GM15510 (cell line): ENCODE measurements around the gene PCBP4.
A peak's percentile ranks its signal among the peaks of the same experiment; 100 is the strongest.

Source experiments
- POLR2A ChIP-seq: IDR thresholded peaks from 3 replicates; pipeline ENCODE4 v1.6.1; 2011; ENCODE audit warnings: borderline replicate concordance; ENCODE audit not compliant: insufficient read length; ENCODE audit errors: extremely low read depth

PCBP4 gene

DNA sequence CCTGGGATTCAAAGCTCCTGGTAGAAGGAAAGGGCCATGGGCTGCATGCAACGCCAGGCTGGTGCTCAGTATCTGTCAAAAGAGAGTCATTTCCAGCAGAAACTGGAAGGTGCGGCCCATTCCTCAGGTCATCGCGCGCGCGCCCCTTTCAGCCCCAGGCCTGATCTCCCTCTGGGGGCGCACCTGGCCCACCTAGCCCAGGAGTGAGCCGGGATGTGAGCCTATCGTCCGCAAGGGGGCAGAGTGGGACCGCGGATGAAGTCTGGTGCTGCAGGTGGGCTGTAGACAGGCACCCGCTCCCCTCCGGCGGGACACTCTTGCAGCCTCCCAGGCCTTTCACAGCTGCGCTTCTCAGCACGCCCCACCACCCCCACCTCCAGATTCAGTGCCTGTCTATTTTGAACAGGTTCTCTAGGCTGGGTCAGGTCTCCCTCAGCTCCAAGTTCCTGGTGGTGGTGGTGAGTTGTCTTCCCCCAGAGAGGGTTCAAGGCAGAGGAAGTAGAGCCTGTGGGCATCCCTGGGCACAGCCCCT, 34.3 kb upstream of the PCBP4 start:
- no peak for TF ChIP-seq POLR2A

DNA sequence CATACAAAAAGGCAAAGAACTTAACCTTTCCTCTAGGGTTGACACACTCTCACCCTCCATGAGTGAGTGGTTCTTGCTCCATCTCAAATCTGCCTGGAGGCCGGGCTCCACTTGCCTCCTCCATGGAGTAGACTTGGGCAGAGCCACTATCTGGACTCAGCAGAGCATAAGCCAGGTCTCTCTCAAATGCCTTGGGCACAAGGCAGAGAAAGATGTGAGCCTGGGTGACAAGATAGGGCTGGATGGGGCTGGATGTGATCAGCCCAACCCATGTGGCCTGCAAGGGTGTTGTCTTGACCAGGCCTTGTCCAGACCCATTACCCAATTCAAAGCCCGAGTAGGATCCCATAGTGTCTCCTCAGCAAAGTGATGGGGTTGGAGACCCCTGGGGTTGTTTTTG, 32.6 kb upstream of the PCBP4 start:
- TF ChIP-seq POLR2A = no peak

DNA sequence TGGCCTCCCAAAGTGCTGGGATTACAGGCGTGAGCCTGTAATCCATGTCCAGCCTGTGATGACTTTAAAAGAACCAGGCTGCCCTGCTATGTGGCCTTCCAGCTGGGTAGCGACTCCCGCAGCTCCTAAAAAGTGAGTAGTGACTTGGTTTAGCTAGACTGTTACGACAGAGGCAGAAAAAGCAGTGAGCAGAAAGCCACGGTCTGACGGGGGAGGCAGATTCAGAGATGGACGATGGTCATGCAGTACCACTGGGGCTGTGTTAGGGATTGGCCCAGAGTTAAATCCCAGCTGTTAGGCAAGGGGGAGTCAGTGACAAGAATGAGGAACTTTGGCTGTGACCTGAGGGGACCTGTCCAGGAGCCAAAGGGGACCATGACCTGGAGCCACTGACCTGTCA, 31.5 kb upstream of the PCBP4 start:
- no peak for TF ChIP-seq POLR2A

DNA sequence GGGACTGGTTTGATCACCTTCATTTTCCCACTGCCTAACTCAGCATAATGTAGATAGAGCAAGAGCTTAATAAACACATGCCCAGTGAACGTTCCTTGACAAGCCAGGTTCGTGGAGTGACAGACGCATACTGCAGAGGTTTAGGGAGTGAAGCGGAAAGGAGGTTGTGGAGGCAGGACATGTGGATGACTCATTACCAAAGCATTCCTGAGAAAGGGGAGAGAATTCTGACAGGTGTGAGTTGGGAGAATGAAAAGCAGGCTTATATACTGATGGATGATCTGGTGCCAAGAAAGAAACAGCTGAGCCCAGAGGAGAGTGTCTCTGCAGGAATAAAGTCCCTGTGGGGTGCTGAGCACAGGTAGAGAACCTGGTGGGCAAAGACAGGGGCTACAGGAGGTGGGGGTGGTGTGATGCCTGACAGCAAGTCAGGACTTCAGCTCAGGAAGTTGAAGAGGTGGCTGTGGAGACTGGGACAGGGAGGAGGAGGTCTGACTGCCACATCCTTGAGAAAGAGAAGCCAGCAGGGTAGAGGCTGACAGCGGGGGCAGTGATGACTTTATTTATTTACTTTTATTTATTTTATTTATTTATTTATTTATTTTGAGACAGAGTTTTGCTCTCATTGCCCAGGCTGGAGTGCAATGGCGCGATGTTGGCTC, 30.8 kb upstream of the PCBP4 start:
- no peak for TF ChIP-seq POLR2A

DNA sequence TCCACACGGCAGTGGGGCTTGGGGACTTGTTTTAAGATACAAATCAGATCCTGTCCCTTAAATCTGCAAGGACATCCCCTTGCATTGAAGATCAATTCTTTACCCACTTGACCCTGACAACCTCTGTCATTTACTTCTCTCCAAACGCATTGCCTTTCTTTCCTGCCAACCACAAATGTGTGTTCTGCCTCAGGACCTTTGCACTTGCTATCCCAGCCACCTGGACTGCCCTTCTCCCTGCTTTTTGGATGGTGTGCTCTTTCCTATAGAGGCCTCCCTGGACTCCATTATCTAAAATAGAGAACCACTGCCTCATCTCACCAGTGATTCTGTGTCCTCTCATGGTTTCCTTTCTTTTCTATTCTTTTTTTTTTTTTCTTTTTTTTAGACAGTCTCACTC, 29.9 kb upstream of the PCBP4 start:
- no peak for TF ChIP-seq POLR2A

DNA sequence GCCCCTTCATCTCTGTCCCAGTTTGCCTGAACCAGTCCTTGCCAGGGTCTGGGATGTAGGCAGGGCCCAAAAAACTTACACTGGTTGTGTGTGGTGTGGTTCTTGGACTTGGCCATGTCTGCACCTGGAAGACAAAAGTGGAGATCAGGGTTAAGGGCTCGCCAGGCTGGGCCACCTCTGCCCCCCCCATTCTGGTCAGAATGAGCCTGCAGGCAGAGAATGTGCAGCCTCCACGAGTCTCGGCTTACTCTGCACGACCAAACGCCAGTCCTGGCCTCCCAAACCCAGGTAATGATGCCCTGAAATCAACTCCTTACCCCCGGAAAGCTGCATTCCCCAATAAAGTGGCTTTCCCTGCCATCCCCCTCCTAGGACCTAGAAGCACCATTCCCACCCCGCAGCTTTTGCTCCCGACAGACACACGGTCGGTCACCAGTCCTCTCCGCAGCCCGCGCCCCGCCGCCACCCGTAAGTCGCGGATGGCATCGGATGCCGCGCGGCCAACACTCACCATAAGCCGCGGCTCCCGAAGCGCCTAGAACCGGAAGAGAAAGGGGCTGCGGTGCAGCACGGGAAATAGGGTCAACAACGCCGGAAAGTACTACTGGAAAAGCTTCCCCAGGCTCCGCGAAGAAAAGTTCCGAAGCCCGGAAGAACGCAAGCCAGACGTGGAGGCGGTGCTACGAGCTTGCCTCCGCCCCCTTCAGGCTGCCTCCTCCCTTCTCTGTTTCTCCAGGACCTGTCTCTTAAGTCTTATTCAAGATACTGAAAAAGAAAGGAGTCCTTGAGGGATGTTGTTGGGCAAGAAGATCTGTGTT, 28.3 kb upstream of the PCBP4 start, which contains the start of gene RPL29:
TSS of gene RPL29 (minus strand) at position 550 of the 818 bp plus-strand sequence. CDS start at position 116, 434 bp downstream.
- TF ChIP-seq POLR2A = peak; percentile 97

DNA sequence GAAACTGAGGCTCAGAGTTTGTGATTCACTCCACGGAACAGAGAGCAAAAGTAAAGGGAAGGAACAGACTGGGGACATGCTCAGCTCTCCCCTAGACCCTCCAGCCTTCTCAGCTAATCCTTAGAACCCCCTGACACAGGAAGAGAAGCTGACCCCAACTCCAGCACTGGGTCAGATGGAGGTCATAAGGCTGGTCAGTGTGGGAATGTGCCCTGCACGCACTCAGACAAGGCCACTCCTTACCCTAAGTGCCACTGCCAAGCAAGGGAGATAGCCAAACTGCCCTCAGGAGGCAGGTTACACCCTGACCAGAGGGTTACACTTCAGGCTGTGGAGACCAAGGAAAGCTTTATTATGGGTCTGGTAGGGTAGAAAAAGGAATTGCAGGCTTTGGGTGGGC, 27.3 kb upstream of the PCBP4 start:
- TF ChIP-seq POLR2A = no peak

DNA sequence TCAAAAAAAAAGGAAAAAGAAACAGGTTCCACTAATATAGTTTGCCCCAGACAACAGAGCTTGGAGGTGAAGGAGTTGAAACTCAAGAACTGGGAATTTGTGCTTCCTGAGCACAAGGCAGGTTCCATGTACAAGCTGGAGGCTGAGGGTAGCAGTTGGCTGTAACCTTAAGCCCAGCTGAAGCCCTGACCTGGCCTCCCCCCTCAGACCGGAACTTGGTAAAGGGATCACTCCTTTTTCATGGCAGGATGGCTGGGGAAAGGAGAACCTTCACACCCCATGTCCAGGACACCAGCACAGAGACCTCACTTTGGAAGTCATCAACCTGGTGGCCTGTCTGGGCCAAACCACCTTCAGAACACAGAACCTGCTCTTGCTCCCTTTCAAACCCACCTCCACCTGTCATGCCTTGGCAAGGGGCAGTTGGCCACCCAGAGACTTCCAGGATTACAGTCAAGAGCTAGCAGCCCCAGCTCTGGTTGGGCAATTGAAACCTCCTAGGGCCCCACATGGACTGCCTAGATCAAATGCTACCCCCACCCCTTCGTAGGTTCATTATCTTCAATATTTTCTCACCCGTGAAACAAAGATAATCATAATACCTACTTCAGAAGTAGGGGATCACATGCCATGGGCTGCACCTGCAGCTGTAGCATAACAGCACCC, 24.9 kb upstream of the PCBP4 start:
- no peak for TF ChIP-seq POLR2A

DNA sequence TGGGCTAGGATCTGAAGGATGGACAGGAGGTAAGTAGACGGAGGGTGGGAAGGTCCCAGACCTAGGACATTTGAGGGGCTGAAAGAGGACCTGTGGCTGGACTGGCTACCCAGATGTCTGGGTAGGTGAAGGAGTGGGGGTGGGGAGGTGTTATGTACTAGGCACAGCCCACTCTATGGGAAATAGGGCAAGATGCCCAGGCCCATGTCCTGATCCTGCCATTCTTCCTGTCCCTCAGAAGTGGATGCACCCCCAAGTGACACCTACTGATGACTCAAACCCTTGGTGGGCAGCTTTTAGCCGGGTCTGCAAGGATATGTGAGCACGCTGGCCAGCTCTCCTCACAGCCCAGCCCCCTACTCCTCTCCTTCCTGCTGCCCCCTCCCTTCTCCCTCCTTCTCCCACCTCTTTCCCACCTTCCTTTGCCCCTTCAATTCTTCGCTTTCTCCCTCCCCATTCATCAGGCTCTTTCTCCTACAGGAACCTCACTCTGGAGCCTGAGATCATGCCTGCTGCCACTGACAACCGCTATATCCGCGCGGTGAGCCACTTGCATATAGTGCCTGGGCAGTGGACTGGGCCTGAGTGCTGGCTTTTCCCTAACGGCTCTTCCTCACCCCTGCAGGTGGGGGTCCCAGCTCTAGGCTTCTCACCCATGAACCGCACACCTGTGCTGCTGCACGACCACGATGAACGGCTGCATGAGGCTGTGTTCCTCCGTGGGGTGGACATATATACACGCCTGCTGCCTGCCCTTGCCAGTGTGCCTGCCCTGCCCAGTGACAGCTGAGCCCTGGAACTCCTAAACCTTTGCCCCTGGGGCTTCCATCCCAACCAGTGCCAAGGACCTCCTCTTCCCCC, 21.3 kb upstream of the PCBP4 start:
- no peak for TF ChIP-seq POLR2A

DNA sequence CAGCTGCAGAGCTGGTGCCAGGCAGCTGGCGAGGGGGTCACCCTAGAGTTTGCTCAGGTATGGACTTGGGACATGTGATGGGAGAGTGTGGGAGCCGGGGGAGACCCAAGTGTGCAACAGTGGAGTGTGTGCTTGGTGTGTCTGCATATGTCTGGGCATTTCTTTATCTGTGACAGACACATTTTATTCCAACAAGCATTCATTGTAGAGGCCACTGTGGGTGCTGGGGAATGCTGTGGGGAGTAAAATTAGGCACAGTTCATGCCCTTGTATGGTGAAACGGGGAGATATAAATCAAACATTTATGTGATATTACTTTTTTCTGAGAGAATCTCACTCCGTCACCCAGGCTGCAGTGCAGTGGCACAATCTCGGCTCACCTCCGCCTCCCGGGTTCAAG, 20.3 kb upstream of the PCBP4 start:
- no peak for TF ChIP-seq POLR2A

DNA sequence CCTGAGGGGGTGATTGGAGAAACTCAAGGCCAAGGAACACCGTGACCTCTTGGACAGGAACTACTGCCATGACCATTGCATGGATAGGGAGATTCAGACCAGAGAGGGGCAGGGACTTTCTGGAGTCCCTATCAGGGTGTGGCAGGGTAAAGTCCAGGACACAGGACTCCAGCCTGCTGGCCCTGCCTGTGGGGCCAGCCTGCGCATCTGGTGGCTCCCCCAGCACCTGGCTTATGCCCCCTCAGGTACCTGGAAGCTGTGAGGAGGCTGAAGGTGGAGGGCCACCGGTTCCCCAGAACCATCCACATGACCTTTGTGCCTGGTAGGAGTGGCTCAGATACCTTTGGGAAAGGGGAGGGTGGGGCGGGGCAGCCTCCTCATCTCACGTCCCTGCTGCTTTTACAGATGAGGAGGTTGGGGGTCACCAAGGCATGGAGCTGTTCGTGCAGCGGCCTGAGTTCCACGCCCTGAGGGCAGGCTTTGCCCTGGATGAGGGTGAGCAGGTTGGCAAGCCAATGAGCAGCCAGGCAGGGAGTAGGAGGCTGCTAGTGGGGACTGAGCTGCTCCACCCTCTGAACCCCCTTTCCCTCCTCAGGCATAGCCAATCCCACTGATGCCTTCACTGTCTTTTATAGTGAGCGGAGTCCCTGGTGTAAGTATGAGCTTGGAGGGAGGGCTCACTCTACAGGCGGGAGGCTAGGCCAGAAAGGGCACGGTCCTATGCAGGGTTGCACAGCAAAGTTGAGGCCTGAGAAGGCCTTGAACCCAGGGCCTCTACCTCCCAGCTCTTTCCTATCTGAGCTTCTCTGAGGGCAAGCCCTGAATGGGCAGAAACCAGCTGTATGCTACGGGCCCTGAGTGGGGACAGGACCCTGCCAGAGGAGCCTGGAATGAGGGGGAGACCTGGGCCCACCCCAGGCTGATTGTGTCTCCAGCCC, 19.0 kb upstream of the PCBP4 start:
- no peak for TF ChIP-seq POLR2A

DNA sequence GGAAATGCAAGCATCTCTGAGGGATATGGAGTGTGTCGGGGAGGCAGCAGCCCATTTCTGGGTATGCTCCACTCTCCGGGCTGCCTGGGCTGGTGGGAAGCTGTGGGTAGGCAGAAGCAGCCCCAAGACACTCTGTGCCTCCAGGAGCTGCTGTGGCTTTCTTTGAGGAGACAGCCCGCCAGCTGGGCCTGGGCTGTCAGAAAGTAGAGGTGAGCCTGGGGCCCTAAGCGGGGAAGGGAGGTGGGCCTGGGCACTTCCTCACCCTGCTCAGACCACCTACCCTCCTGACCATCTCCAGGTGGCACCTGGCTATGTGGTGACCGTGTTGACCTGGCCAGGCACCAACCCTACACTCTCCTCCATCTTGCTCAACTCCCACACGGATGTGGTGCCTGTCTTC, 17.8 kb upstream of the PCBP4 start:
- no peak for TF ChIP-seq POLR2A

DNA sequence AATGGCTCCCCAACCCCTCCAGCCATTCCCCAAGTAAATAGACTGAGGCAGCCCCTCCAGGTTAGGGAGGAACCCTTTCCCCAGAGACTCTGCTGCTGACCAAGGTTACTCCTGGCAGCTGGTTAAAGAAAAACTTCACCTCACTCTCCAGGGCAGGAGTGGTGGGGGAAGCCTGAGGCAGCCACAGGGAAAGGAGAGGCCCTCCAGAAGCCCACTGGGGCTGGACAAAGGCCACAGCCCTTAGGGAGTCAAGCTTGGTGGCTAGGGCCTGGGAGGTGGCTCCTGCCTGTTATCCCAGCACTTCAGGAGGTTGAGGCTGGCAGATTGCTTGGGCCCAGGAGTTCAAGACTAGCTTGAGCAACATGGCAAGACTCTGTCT, 17.0 kb upstream of the PCBP4 start:
- no peak for TF ChIP-seq POLR2A
